SK-N-SH (cell line): Measurements from ENCODE around the gene FAM181A. TPM values are rescaled to one million over a fixed set of nuclear protein-coding genes. Genes with fewer than 3 reads are reported as not detected.

Experiments used
- CTCF ChIA-PET: fragments of 300-600, 350-600 bp; formaldehyde crosslinking; extraction: SDS; loops from one replicate; lab custom pipeline; 2021; lab: Yijun Ruan, JAX
- POLR2A ChIA-PET: fragments of 350-600 bp; sonication (Branson Sonifier 250); formaldehyde crosslinking; extraction: SDS; loops from one replicate; lab custom pipeline; 2020; ENCODE audit warnings: antibody characterized with exemption, inconsistent platforms; lab: Yijun Ruan, JAX
- DNase-seq: peaks from one replicate; pipeline ENCODE4 v3.0.0; 2012
- H2AFZ ChIP-seq: fragments of 200-600 bp; sonication (generic); 2 replicates; pipeline ENCODE4 v1.8.1; 2016; ENCODE audit warnings: antibody characterized with exemption, mild to moderate bottlenecking, low read depth
- H3F3A ChIP-seq: fragments of 200-600 bp; sonication (generic); replicated peaks from 2 replicates; pipeline ENCODE3; 2016; ENCODE audit warnings: antibody characterized with exemption, mild to moderate bottlenecking; ENCODE audit not compliant: insufficient read depth
- H3K27ac ChIP-seq, 2 experiments: fragments of 200-500 bp in 1 of 2; fragments of 200-600 bp in 1 of 2; sonication (Bioruptor generic) in 1 of 2; sonication (generic), shearing (Covaris generic) in 1 of 2; 2 replicates each; pipeline versions ENCODE4 v1.5.1 to v1.6.1; 2014 to 2016; ENCODE audit warnings: low read depth in 2 of 2, inconsistent platforms in 1 of 2, low read length in 1 of 2, mild to moderate bottlenecking in 1 of 2, mixed read lengths in 1 of 2
- H3K27me3 ChIP-seq: fragments of 200-600 bp; sonication (generic), shearing (Covaris generic); 2 replicates; pipeline ENCODE4 v1.6.1; 2016; ENCODE audit warnings: mixed run types; ENCODE audit not compliant: insufficient read depth
- H3K36me3 ChIP-seq, 2 experiments: fragments of 200-500 bp in 1 of 2; fragments of 200-600 bp in 1 of 2; sonication (Bioruptor generic) in 1 of 2; sonication (generic) in 1 of 2; replicated peaks in 1 of 2; 2 replicates each; pipeline versions ENCODE3 to v1.5.1; 2014 to 2016; ENCODE audit warnings: low read length in 1 of 2, mild to moderate bottlenecking in 1 of 2; ENCODE audit not compliant: insufficient read depth in 2 of 2, control insufficient read depth in 1 of 2
- H3K4me1 ChIP-seq, 2 experiments: fragments of 200-500 bp in 1 of 2; fragments of 200-600 bp in 1 of 2; sonication (Bioruptor generic) in 1 of 2; sonication (generic), shearing (Covaris generic) in 1 of 2; 2 replicates each; pipeline versions ENCODE4 v1.5.1 to v1.6.1; 2014 to 2016; ENCODE audit warnings: low read depth in 1 of 2, low read length in 1 of 2, mixed run types in 1 of 2; ENCODE audit not compliant: insufficient read depth in 2 of 2, control insufficient read depth in 1 of 2
- H3K4me2 ChIP-seq: fragments of 200-600 bp; sonication (generic), shearing (Covaris generic); 2 replicates; pipeline ENCODE4 v1.6.1; 2017; ENCODE audit warnings: mixed run types
- H3K4me3 ChIP-seq, 2 experiments: fragments of 200-500 bp in 1 of 2; fragments of 200-600 bp in 1 of 2; sonication (Bioruptor generic) in 1 of 2; sonication (generic), shearing (Covaris generic) in 1 of 2; 2 replicates each; pipeline versions ENCODE4 v1.5.1 to v1.8.1; 2014 to 2016; ENCODE audit warnings: low read depth in 2 of 2, inconsistent platforms in 1 of 2, low read length in 1 of 2, mild to moderate bottlenecking in 1 of 2, mixed read lengths in 1 of 2, moderate library complexity in 1 of 2
- H3K79me2 ChIP-seq: fragments of 200-600 bp; sonication (generic); 2 replicates; pipeline ENCODE4 v1.8.1; 2017; ENCODE audit warnings: mild to moderate bottlenecking; ENCODE audit not compliant: insufficient read depth
- H3K9ac ChIP-seq: fragments of 200-600 bp; sonication (generic); 2 replicates; pipeline ENCODE4 v1.6.1; 2017; ENCODE audit warnings: mixed run types
- H3K9me2 ChIP-seq: fragments of 200-600 bp; sonication (generic); 2 replicates; pipeline ENCODE4 v1.6.1; 2017; ENCODE audit warnings: mixed run types
- H3K9me3 ChIP-seq: fragments of 200-600 bp; sonication (generic); 2 replicates; pipeline ENCODE4 v1.6.1; 2017; ENCODE audit warnings: mixed run types, mild to moderate bottlenecking, moderate library complexity
- H4K20me1 ChIP-seq: fragments of 200-600 bp; sonication (generic); 2 replicates; pipeline ENCODE4 v1.6.1; 2017; ENCODE audit warnings: mild to moderate bottlenecking, mixed run types; ENCODE audit not compliant: insufficient read depth
- CHD2 ChIP-seq: fragments of 150-350 bp; IDR thresholded peaks from 2 replicates; pipeline ENCODE4 v1.6.1; 2018; ENCODE audit warnings: low read length; ENCODE audit not compliant: partially characterized antibody
- ELF1 ChIP-seq: IDR thresholded peaks from 2 replicates; pipeline ENCODE4 v1.4.0; 2012
- EP300 ChIP-seq, 2 experiments: IDR thresholded peaks; 2 replicates each; pipeline versions ENCODE4 v1.4.0 to v1.6.1; 2012; ENCODE audit warnings: borderline replicate concordance in 1 of 2, low read depth in 1 of 2, low read length in 1 of 2
- EZH2phosphoT487 ChIP-seq: fragments of 200-600 bp; sonication (generic); IDR thresholded peaks from 2 replicates; pipeline ENCODE4 v1.6.1; 2017; ENCODE audit warnings: low read depth, mixed run types, mild to moderate bottlenecking, antibody characterized with exemption, moderate library complexity, borderline replicate concordance
- FOXJ3 ChIP-seq: sonication (generic); formaldehyde crosslinking; IDR thresholded peaks from 2 replicates; pipeline ENCODE4 v1.5.1; 2020; ENCODE audit warnings: mild to moderate bottlenecking, missing genetic modification reagents
- FOXM1 ChIP-seq: IDR thresholded peaks from 2 replicates; pipeline ENCODE4 v1.4.0; 2012; ENCODE audit warnings: low read depth, mild to moderate bottlenecking
- GABPA ChIP-seq: IDR thresholded peaks from 2 replicates; pipeline ENCODE4 v1.4.0; 2012; ENCODE audit warnings: low read depth, mild to moderate bottlenecking
- MXI1 ChIP-seq: IDR thresholded peaks from 2 replicates; pipeline ENCODE4 v1.6.1; 2012; ENCODE audit warnings: mild to moderate bottlenecking, low read depth, low read length, improper control_type of control experiment
- PBX3 ChIP-seq: IDR thresholded peaks from 2 replicates; pipeline ENCODE4; 2012
- POLR2AphosphoS5 ChIP-seq: IDR thresholded peaks from 2 replicates; pipeline ENCODE4 v1.6.1; 2012; ENCODE audit warnings: low read depth, low read length
- RAD21 ChIP-seq: IDR thresholded peaks from 2 replicates; pipeline ENCODE4 v1.6.1; 2012; ENCODE audit warnings: mild to moderate bottlenecking, low read length
- RCOR1 ChIP-seq: fragments of 150-350 bp; IDR thresholded peaks from 2 replicates; pipeline ENCODE4 v1.6.1; 2017; ENCODE audit warnings: antibody characterized with exemption, low read length
- RFX5 ChIP-seq: IDR thresholded peaks from 2 replicates; pipeline ENCODE4 v1.6.1; 2012; ENCODE audit warnings: mild to moderate bottlenecking, improper control_type of control experiment, low read length
- RXRA ChIP-seq: IDR thresholded peaks from 2 replicates; pipeline ENCODE4 v1.4.0; 2012; ENCODE audit warnings: low read depth, mild to moderate bottlenecking, borderline replicate concordance
- SIN3A ChIP-seq: IDR thresholded peaks from 2 replicates; pipeline ENCODE4 v1.6.1; 2012; ENCODE audit warnings: low read depth, mild to moderate bottlenecking, low read length, moderate library complexity, borderline replicate concordance
- SMC3 ChIP-seq: IDR thresholded peaks from 2 replicates; pipeline ENCODE4 v1.6.1; 2012; ENCODE audit warnings: low read depth, low read length, improper control_type of control experiment
- WGBS: methylation state at CpG from one replicate; pipeline ENCODE4 v1.1.6; 2017; ENCODE audit warnings: low lambda C conversion rate; 5-methylcytosine and 5-hydroxymethylcytosine counted together
- polyA plus RNA-seq, 3 experiments: library from polyadenylated mRNA; depleted of rRNA; stranded (reverse); fragments of >200 nt; gene quantifications; 2 replicates each; pipeline ENCODE4 v1.2.3, GENCODE V29; 2012
- TF ChIP-seq, protein P1 (sequence below): IDR thresholded peaks from 2 replicates; pipeline ENCODE4 v1.4.0; 2012; ENCODE audit warnings: low read depth, borderline replicate concordance

Gene FAM181A
- polyA plus RNA-seq, 1 of the 3 experiments (the other 2 are of a cell fraction) = not detected

- TF ChIP-seq SMC3 (peak; percentile 85), FOXJ3 (CRISPR knock-in tag) (no peak), GABPA (no peak), ELF1 (no peak), EP300 (IDR thresholded peaks at IDR 0.05; ENCODE audit: borderline replicate concordance in 1 of 2, low read depth in 1 of 2, low read length in 1 of 2) (no peak)
These were observed 34.1 kb upstream of the FAM181A start (continued) for GRCh38 chr14:93892923-93893558.

- Histone ChIP-seq H3K4me1 (peaks cover 0 to 62% of the 10 kb centered on the region in 2 experiments; a peak in 2 of 4 replicates), H3K9me2 (no peaks in the 10 kb centered on the region), H3K4me2 (no peak overlapping the region), H4K20me1 (no peaks in the 10 kb centered on the region), H3K27ac (peak overlapping the region in 1 of 2 experiments; percentile 99; a peak in 2 of 4 replicates), H3F3A (no peaks in the 10 kb centered on the region), H3K4me3 (peak overlapping the region in 1 of 2 experiments; percentile 25; a peak in 1 of 4 replicates), H3K27me3 (no peaks in the 10 kb centered on the region; the same call in 1 of the 2 replicates), H3K9me3 (no peaks in the 10 kb centered on the region), H2AFZ (no peak overlapping the region), H3K79me2 (no peaks in the 10 kb centered on the region), H3K9ac (no peak overlapping the region), H3K36me3 (no peaks in the 10 kb centered on the region)
- 42% methylated on average over 12 of the region's 12 CpGs for WGBS
- no peak for TF ChIP-seq FOXM1
- TF ChIP-seq EP300 (IDR thresholded peaks at IDR 0.05; ENCODE audit: borderline replicate concordance in 1 of 2, low read depth in 1 of 2, low read length in 1 of 2) = peak in 1 of 2 experiments; percentile 76; a peak in 2 of 4 replicates
- peak; percentile 81 for TF ChIP-seq FOXJ3 (CRISPR knock-in tag)
- TF ChIP-seq RCOR1 = peak; percentile 25; the same call in 1 of the 2 replicates
- peak; percentile 36 for TF ChIP-seq MXI1
- no peak for TF ChIP-seq SIN3A
- TF ChIP-seq RFX5 = no peak
- CTCF ChIA-PET = interaction anchor here (0.6 to 22.1 kb wide), 33 partner anchors 10 to 245 kb away, joined by 3 to 349 read pairs (median 4); partner anchors contain the start of gene PRIMA1
- DNase-seq = peak; percentile 62
- POLR2A ChIA-PET = interaction anchor here (0.6 to 1.5 kb wide), 6 partner anchors 10 to 576 kb away, joined by 3 to 5 read pairs (median 3); no protein-coding TSS in a partner anchor
These were observed 33.4 kb upstream of the FAM181A start for GRCh38 chr14:93893661-93894261.

DNA sequence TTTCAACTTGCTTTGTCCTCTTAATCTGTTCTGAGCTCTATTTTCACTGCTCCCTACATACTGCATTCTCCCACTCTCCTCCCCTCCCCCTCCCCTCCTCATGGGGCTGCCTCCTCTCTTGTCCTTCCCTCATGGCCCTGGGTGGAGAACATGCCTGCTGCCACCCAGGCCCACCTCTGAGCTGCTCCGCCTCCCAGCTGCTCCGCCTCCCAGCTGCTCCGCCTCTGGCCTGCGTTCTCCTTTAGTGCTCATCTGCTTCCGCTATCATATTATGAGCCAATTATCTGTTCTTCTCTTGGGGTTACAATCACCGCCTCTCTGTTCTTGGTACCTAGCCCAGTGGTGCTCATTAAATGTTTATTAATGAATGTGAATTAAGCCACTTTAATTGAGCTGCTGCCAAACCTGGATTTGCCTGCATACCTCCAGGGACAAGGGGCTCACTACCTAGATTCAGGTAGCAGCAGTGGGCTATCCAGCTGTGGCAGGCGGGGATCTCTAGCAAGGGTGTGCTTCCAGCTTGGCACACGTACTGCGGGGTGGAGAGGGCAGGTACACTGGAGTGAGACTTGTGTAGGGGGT is 32.0 kb upstream of the FAM181A start:
- peak; percentile 70 for DNase-seq
- Histone ChIP-seq H4K20me1 (no peaks in the 10 kb centered on the region), H3K9me2 (no peaks in the 10 kb centered on the region), H3K9ac (no peak overlapping the region), H3K4me1 (peaks cover 0 to 56% of the 10 kb centered on the region in 2 experiments; a peak in 2 of 4 replicates), H3K79me2 (no peaks in the 10 kb centered on the region), H3K4me3 (no peak overlapping the region), H3K9me3 (no peaks in the 10 kb centered on the region), H3F3A (no peaks in the 10 kb centered on the region), H3K36me3 (no peaks in the 10 kb centered on the region), H3K27ac (peak overlapping the region in 1 of 2 experiments; percentile 99; a peak in 2 of 4 replicates), H3K4me2 (no peak overlapping the region), H2AFZ (no peak overlapping the region), H3K27me3 (no peaks in the 10 kb centered on the region; the same call in 1 of the 2 replicates)
- POLR2A ChIA-PET = interaction anchor here (1.1 to 1.5 kb wide), 4 partner anchors 8 to 241 kb away, joined by 3 to 5 read pairs (median 3); no protein-coding TSS in a partner anchor
- CTCF ChIA-PET = interaction anchor here (0.6 to 22.1 kb wide), 7 partner anchors 9 to 241 kb away, joined by 3 to 349 read pairs (median 6); partner anchors contain the start of gene PRIMA1
- WGBS = 72% methylated on average over 9 of the region's 9 CpGs
- TF ChIP-seq MXI1 (peak; percentile 62; the same call in 1 of the 2 replicates), SIN3A (no peak), FOXM1 (no peak), EZH2phosphoT487 (no peak), PBX3 (no peak), CHD2 (peak; percentile 41), RXRA (no peak), POLR2AphosphoS5 (no peak), RAD21 (no peak)
- TF ChIP-seq, protein P1, sequence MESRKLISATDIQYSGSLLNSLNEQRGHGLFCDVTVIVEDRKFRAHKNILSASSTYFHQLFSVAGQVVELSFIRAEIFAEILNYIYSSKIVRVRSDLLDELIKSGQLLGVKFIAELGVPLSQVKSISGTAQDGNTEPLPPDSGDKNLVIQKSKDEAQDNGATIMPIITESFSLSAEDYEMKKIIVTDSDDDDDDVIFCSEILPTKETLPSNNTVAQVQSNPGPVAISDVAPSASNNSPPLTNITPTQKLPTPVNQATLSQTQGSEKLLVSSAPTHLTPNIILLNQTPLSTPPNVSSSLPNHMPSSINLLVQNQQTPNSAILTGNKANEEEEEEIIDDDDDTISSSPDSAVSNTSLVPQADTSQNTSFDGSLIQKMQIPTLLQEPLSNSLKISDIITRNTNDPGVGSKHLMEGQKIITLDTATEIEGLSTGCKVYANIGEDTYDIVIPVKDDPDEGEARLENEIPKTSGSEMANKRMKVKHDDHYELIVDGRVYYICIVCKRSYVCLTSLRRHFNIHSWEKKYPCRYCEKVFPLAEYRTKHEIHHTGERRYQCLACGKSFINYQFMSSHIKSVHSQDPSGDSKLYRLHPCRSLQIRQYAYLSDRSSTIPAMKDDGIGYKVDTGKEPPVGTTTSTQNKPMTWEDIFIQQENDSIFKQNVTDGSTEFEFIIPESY = no peak
